ENCODE measurements around the gene ASAP2.

The ASAP2 gene

GRCh38 chr2:9275399-9275798 is 68.8 kb downstream of the ASAP2 start:
- no peak for DNase-seq (ENCODE audit: low read depth)

GRCh38 chr2:9276074-9276473 is 69.5 kb downstream of the ASAP2 start:
- DNase-seq (ENCODE audit: low read depth) = no peak

DNA sequence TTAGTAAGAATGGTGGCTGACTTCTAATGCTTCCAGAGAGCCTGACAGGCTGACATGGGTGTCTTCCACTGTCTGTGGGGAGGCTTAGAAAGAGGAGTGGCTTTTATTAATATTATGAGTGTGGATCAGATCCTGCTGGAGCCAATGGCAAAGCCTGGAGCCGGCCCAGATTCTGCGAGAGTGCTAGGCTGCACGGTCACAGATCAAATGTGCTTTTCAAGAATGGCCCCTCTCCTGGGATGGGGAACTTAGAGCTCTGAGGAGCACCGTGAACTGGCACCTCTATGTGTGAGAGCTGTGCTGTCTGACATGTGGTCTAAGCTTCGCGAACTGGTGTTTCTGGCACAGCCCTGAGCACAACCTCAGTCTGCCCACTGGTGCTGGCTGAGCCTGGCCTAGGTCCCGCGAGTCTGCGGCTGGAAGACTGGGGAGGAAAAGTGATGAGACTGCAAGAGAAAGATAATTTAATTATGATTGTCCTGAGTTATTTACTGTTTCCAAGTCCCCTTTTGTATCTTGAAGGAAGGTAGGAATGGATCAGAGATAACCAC is 70.4 kb downstream of the ASAP2 start:
- no peak for DNase-seq (ENCODE audit: low read depth)

GRCh38 chr2:9278439-9278838 is 71.8 kb downstream of the ASAP2 start:
- DNase-seq (ENCODE audit: low read depth) = no peak

DNA sequence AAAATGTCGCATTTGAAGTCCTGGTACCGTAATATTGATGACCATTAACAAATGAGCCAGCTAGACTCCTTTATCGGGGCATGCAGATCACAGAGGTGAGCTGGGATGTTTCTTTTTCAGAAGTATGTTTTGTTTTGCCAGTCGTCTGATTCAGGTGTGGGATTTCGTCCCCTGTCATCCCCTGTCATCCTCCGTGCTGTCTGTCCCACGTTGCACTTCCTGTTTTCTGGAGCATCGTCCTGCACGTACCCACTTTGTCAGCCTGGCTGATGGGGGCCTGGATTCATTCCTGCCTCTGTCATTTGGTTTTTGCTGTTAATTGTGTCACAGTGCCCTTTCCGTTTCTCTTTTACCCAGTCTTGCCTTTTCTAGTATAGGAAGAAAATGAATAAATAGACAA is 72.8 kb downstream of the ASAP2 start:
- DNase-seq (ENCODE audit: low read depth) = no peak

- no peak for DNase-seq (ENCODE audit: low read depth)
Observed at GRCh38 chr2:9280224-9280623, 73.6 kb downstream of the ASAP2 start.

DNA sequence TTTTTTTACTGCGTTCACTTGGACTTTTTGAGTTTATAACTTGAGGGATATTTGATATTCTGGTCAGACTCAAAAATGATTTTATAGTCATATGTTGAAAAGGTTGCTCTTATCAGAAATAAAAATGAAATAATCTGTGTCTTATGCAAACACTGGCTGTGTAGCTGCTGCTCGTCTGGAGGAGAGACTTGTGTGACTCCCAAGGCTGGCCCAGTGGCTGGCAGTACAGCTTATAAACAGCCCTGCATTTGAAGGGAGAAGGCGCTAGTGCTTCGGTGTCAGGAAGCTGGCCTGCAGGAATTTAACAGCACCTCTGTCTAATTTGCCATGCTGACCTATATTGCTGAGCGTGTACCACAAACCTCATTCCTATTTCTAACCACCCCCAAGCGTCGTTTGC is 74.5 kb downstream of the ASAP2 start:
- no peak for DNase-seq (ENCODE audit: low read depth)

GRCh38 chr2:9282128-9283112 is 75.8 kb downstream of the ASAP2 start:
- DNase-seq (ENCODE audit: low read depth) = peak; percentile 17

DNA sequence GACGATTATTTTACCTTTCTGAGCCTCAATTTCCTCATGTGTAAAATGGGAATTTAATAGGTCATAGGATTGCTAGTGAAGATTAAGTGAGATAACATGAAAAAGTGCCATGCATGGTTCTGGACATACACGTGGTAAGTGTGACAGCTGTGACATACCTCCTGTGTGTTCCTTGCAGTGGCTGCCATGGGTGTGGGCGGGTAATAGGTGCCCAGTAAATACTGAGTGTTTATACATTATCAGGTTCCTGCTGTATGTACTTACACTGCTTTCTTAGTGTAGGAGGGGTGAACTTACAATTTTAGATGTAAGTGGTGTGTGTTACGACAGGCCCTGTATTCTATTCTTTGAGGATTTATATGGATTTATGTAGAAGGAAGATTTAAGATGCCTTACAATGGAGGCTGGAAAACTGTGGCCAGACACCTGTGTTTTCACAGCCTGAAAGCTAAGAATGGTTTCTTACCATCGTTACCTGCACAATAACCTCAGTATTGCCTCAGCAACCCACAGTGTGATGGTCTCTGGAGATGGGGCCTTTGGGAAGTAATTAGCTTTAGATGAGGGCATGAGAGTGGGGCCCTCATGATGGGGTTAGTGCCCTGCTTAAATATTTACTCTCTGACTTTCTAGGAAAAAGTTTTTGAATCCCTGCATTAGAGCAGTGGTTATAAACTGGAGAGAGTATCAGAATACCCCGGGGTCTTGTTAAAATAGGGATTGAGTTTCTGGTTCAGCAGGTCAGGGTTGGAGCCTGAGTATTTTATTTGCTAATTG is 78.1 kb downstream of the ASAP2 start:
- DNase-seq (ENCODE audit: low read depth) = no peak

DNA sequence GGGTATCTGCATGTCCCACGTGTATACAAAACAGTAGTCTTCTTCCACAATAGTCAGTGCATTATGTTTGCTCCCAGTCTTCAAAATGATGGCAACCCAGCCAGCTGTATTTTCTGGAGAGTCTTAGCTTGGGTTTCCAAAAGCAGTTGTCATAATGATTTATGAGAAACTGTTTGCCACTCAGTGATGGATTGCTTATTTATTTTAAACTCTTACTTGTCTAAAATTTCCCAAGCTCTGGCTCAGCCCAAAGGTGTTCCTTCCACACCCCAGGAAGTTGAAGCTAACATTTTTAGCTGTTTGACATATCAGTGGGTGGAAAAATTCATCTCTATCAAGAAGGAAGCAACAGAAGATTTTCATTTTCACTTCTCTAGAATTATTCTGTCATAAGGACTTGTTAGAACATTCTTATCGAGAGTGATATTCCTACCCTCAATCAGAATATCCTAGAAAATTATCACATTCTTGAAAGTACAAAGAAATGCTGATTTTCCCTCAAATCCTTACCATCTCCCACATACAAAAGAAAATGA is 78.8 kb downstream of the ASAP2 start:
- DNase-seq (ENCODE audit: low read depth) = peak; percentile 20

- peak; percentile 28 for DNase-seq (ENCODE audit: low read depth)
Observed at GRCh38 chr2:9285921-9286320, 79.3 kb downstream of the ASAP2 start.

- peak; percentile 62 for DNase-seq (ENCODE audit: low read depth)
Observed at GRCh38 chr2:9286554-9287399, 80.2 kb downstream of the ASAP2 start.

DNA sequence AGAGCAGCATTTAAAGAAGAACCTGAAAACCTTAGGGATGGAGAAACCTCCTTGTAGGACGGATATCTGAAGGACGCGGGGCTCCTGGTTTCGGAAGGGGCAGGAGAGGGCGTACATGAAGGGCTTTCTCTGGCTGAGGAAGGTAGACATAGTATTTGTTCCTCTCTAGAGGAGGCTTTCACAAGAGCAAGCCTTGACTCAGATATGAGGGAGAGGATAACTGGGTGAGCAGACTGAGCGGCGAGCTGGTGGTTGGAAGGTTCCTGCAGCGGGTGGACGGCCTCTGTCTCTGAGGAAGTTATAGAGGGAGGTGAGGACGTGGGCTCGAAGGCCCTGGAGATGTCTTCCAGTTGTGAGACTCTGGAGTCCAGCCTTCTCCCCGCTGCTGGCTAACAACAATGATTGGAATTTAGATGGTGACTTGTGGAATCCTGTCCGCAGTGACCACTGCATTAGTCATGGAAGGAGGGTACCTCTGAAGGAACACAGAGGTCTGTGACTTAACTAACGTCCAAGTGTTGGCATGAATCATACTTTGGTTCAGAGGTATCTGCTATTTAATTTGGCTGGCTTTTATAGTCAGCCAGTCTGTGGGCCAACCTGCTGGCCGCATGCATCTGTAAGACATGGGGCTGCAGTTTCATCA is 80.9 kb downstream of the ASAP2 start:
- peak; percentile 100 for DNase-seq (ENCODE audit: low read depth)

DNA sequence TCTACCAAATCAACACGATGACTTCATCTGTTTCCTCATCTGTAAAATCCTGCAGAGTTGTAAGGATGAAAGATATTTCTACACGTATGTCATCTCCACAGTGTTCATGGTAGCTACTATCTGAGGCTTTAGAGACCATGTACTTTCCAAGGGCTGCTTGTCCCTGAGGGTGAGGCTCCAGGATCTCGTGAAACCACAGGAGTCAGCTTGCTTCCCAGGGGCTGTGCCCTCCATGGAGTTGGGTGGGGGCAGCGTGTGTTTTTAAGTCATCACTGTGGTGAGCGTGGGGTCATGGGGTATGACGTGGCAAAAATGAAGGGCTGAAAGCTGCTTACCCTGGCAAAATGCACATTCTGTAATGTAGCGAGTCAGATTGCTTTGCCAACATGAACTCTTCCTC is 81.6 kb downstream of the ASAP2 start:
- peak; percentile 97 for DNase-seq (ENCODE audit: low read depth)

GRCh38 chr2:9288681-9289338 is 82.2 kb downstream of the ASAP2 start:
- DNase-seq (ENCODE audit: low read depth) = peak; percentile 80

DNA sequence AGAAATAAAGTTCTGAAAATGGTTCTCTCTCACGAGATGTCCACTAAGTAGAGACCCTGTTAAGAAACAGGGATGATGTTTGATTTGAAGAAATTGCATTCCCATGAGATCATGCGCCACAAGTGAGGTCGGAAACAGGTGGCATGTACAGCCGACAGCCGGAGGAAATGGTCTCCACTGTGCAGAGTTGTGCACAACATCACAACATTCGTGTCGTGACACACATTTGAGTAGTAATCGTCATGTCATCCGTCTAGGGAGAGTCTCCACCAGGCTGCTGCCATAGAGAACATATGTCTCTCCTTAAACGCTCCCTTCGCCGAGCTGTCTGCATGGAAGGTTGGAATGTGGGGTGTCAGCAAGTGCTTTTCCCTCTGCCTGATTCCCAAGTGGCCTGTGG is 84.7 kb downstream of the ASAP2 start:
- DNase-seq (ENCODE audit: low read depth) = no peak

DNA sequence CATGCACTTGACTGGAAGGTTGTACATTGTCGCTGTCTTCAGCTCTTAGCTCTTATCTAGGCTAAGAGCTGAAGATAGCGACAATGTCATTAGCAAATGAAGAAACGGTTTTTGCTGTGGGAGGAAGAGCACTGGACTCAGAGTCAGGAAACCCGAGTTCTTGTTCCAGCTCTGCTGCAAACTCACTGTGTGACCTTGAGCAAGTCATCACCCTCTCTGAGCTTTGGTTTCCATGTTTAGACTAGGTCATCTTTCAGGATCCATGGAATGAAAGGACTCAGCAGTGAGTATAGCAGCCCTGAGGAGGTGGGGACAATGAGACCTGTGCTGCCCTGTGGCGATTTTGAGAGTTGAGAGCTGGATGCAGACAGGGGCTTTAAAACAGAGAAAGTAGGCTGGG is 85.3 kb downstream of the ASAP2 start:
- no peak for DNase-seq (ENCODE audit: low read depth)

- DNase-seq (ENCODE audit: low read depth) = no peak
Observed at GRCh38 chr2:9292426-9292825, 85.8 kb downstream of the ASAP2 start.

DNA sequence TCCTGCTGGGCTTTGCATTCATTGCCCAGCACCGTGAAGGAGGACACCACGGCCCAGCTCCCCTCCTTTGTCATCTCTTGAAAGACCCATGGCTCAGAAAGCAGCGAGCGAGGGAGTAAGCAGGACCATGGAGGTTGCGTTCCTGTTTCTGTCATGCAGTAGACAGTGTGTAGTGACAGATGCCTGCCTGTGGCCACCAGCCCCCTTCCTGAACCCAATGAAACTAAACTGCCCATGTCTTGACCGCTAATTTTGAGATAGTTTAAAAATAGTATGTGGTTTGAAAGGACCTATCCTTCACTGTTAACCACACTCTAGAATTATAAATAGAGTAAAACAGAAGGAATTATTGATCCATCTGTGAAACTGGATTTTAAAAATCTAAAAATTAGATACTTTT is 88.2 kb downstream of the ASAP2 start:
- no peak for DNase-seq (ENCODE audit: low read depth)

GRCh38 chr2:9296559-9296958 is 89.9 kb downstream of the ASAP2 start:
- no peak for DNase-seq (ENCODE audit: low read depth)

GRCh38 chr2:9297156-9297555 is 90.5 kb downstream of the ASAP2 start:
- DNase-seq (ENCODE audit: low read depth) = no peak

All from EH (cell line).